Transverse colon (tissue), 4 donors: ENCODE data around the gene CDON. TPM values are rescaled to one million over a fixed set of nuclear protein-coding genes. Genes with fewer than 3 reads are reported as not detected.

Experiments used
- DNase-seq: peaks from one replicate; pipeline ENCODE4 v3.0.0-alpha.2; 2019
- H3K27ac ChIP-seq, 4 donors: fragments of 200-600 bp; sonication (generic); 2 replicates each; pipeline ENCODE4 v1.5.1; 2016 to 2018; ENCODE audit warnings: inconsistent platforms in 4 of 4
- H3K27me3 ChIP-seq: fragments of 200-600 bp; sonication (generic); 2 replicates; pipeline ENCODE4 v1.5.1; 2017; ENCODE audit warnings: inconsistent platforms
- H3K36me3 ChIP-seq, 4 donors: fragments of 200-600 bp; sonication (generic); 2 replicates each; pipeline ENCODE4 v1.5.1; 2017 to 2019; ENCODE audit warnings: inconsistent platforms in 4 of 4
- H3K4me1 ChIP-seq, 4 donors: fragments of 200-600 bp; sonication (generic); 2 replicates each; pipeline ENCODE4 v1.5.1; 2017 to 2020; ENCODE audit warnings: inconsistent platforms in 4 of 4
- H3K4me3 ChIP-seq, 4 donors: fragments of 200-600 bp; sonication (generic); 1 replicate in 1 of 4; 2 replicates in 3 of 4; pipeline versions ENCODE4 v1.5.1 to v1.6.1; 2017 to 2019; ENCODE audit warnings: inconsistent platforms in 4 of 4
- H3K9me3 ChIP-seq, 2 donors: fragments of 200-600 bp; sonication (generic); 2 replicates each; pipeline ENCODE4 v1.5.1; 2017 to 2019; ENCODE audit warnings: inconsistent platforms in 2 of 2
- CTCF ChIP-seq, 5 experiments: fragments of 200-600 bp in 3 of 5; fragments of 450-650 bp in 2 of 5; sonication (generic) in 3 of 5; IDR thresholded peaks; 1 replicate in 2 of 5; 2 replicates in 3 of 5; pipeline ENCODE4 v1.5.1; 2016 to 2017; ENCODE audit warnings: antibody characterized with exemption in 5 of 5, inconsistent platforms in 3 of 5, mild to moderate bottlenecking in 2 of 5, moderate library complexity in 1 of 5
- EP300 ChIP-seq: sonication (generic); formaldehyde crosslinking; IDR thresholded peaks from one replicate; pipeline ENCODE4 v1.6.1; 2017; ENCODE audit warnings: antibody characterized with exemption, low read depth
- POLR2A ChIP-seq: fragments of 450-650 bp; IDR thresholded peaks from one replicate; pipeline ENCODE4 v1.6.1; 2016; ENCODE audit warnings: antibody characterized with exemption, mild to moderate bottlenecking, moderate library complexity
- POLR2AphosphoS5 ChIP-seq, 3 donors: sonication (generic); formaldehyde crosslinking; IDR thresholded peaks; one replicate each; pipeline ENCODE4 v1.6.1; 2016; ENCODE audit warnings: antibody characterized with exemption in 3 of 3
- WGBS, 2 donors: methylation state at CpG; one replicate each; pipeline ENCODE4 v1.1.5; 2018; ENCODE audit warnings: low coverage in 1 of 2; 5-methylcytosine and 5-hydroxymethylcytosine counted together
- in situ Hi-C, 4 donors: fragments of 200-750 bp; cut with MboI; loops; one replicate each; pipeline versions ENCODE4 v1.15.0 to v1.15.1; 2017; ENCODE audit warnings: low sequenced_read_pairs in 3 of 4, low pct_ligation_motif_present in 1 of 4, low pct_unique_long_range_greater_than_20kb in 1 of 4
- intact Hi-C: fragments of 100-400 bp; cut with DNase I; formaldehyde crosslinking; loops from one replicate; pipeline ENCODE4 v1.15.1; 2023; ENCODE audit warnings: low total_unique reads
- total RNA-seq, 4 donors: library from RNA; depleted of rRNA; stranded (reverse); fragments of >200 nt; gene quantifications; one replicate each; pipeline ENCODE4 v1.1.0, GENCODE V29; 2016

The CDON gene
- total RNA-seq: 10 to 100 TPM in 2 of 4 donors, 1 to 10 TPM in 2; 7.6 to 31.0 (median 9.9) TPM

- Histone ChIP-seq H3K4me3 (peak within 1 kb of the TSS; percentile 76 to 90 (median 83)), H3K27me3 (peaks cover 12% of the 10 kb centered on the region), H3K27ac (peak within 1 kb of the TSS; percentile 67 to 87 (median 84)), H3K4me1 (peaks cover 4 to 15% (median 8%) of the 10 kb centered on the region in 4 donors), H3K9me3 (no peaks in the 10 kb centered on the region), H3K36me3 (no peaks in the 10 kb centered on the region)
- WGBS, 2 donors: 0 to 1% methylated on average over 3 to 31 of the region's 82 CpGs
- TF ChIP-seq EP300 (no peak), POLR2A (peak; percentile 15), CTCF (IDR thresholded peaks at IDR 0.05) (peak in 1 of 5 experiments; percentile 21), POLR2AphosphoS5 (IDR thresholded peaks at IDR 0.05) (peak; percentile 47 to 76 (median 73))
- in situ Hi-C loops (no loop called here), intact Hi-C loops (loop anchor here (10.0 kb wide), 2 partner anchors 52 to 82 kb away; no protein-coding TSS in a partner anchor)
- peak; percentile 93 for DNase-seq
These were observed at the start of gene CDON for GRCh38 chr11:126062679-126063506. Gene CDON (minus strand): TSS chr11:126062866. CDS start chr11:126023476, 39,390 bp downstream.

- peaks cover 29 to 40% (median 36%) of the 10 kb centered on the region in 4 donors for H3K4me1 ChIP-seq
- no peak overlapping the region for H3K4me3 ChIP-seq
- 85% methylated on average over 7 of the region's 8 CpGs; no CpG with 5 or more reads in 1 of the 2 donors for WGBS, 2 donors
- peak overlapping the region in 3 of 4 donors; percentile 33 to 91 (median 90) for H3K27ac ChIP-seq
- no peak for TF ChIP-seq CTCF (IDR thresholded peaks at IDR 0.05)
- TF ChIP-seq POLR2AphosphoS5 (IDR thresholded peaks at IDR 0.05): peak; percentile 29 to 77 (median 66)
- DNase-seq: no peak
- H3K27me3 ChIP-seq: no peaks in the 10 kb centered on the region
- no peaks in the 10 kb centered on the region for H3K9me3 ChIP-seq
- in situ Hi-C loops: no loop called here
- no peaks in the 10 kb centered on the region for H3K36me3 ChIP-seq
- intact Hi-C loops: loop anchor here (10.0 kb wide), 1 partner anchor 47 kb away; the partner anchor contains the start of gene CDON
These were observed 48.9 kb upstream of the CDON start for GRCh38 chr11:126111458-126112116.

GRCh38 chr11:126109941-126110731 lies 47.5 kb upstream of the CDON start:
- no peak for DNase-seq
- Histone ChIP-seq H3K27ac (no peak overlapping the region), H3K27me3 (no peaks in the 10 kb centered on the region), H3K9me3 (no peaks in the 10 kb centered on the region), H3K4me3 (no peak overlapping the region), H3K36me3 (no peaks in the 10 kb centered on the region), H3K4me1 (peaks cover 21 to 26% (median 23%) of the 10 kb centered on the region in 4 donors)
- intact Hi-C loops: loop anchor here (10.0 kb wide), 1 partner anchor 45 kb away; the partner anchor contains the start of gene CDON
- WGBS, 2 donors: 64 to 77% methylated on average over 3 to 10 of the region's 10 CpGs
- in situ Hi-C loops: no loop called here
- TF ChIP-seq EP300 (no peak), POLR2A (no peak), POLR2AphosphoS5 (IDR thresholded peaks at IDR 0.05) (no peak), CTCF (IDR thresholded peaks at IDR 0.05) (no peak)
